ENCODE data around the gene PHACTR1. TPM values are rescaled to one million over a fixed set of nuclear protein-coding genes. Genes with fewer than 3 reads are reported as not detected.

Gene PHACTR1
- total and polyA plus RNA-seq, 2 of the 4 experiments (the other 2 are of a cell fraction): not detected

DNA sequence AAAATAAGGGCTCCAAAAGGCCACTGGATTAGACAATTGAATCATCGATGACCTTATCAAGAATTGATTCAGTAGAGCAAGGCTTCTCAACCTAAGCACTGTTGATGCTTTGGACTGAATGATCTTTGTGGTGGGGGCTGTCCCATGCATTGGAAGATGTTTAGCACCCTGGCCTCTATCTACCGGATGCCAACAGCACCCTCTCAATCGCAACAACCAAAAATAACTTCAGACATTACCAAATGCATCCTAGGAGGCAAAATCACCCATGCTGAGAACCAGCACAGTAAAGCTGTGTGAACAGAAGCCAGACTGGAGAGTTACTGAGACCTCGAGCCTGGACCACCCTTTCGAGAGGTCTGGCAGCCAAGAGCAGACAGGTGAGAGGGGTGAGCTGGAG is 544.3 kb downstream of the PHACTR1 start:
- Histone ChIP-seq H3K23ac (ENCODE audit: low read depth, low read length) (no peak overlapping the region), H2BK120ac (ENCODE audit: low read depth, low read length) (no peak overlapping the region), H3K4ac (ENCODE audit: low read depth, low read length) (no peak overlapping the region), H3K14ac (replicated peaks; ENCODE audit: low read depth, low read length) (no peak overlapping the region), H4K8ac (ENCODE audit: low read depth in 2 of 2, low read length in 2 of 2) (no peak overlapping the region), H2BK15ac (ENCODE audit: low read depth, low read length) (no peak overlapping the region), H2BK20ac (ENCODE audit: low read depth, low read length) (no peak overlapping the region), H3K9ac (ENCODE audit: low read depth, low read length) (no peak overlapping the region), H4K20me1 (ENCODE audit: insufficient read depth, low read length) (no peaks in the 10 kb centered on the region), H3K4me2 (ENCODE audit: low read depth, low read length) (no peak overlapping the region), H3K27me3 (ENCODE audit: control insufficient read depth, insufficient read depth, low read length) (peaks cover 9% of the 10 kb centered on the region), H2AK9ac (replicated peaks; ENCODE audit: low read depth, low read length, poor library complexity) (no peak overlapping the region), H2BK5ac (ENCODE audit: low read depth, low read length, poor library complexity, severe bottlenecking) (no peak overlapping the region), H3K18ac (ENCODE audit: low read depth, low read length) (no peak overlapping the region), H3K9me3 (ENCODE audit: control insufficient read depth, insufficient read depth, low read length) (no peaks in the 10 kb centered on the region), H3K4me3 (ENCODE audit: insufficient read depth, low read depth, low read length) (no peak overlapping the region), H3K56ac (ENCODE audit: extremely low read depth, insufficient read depth, low read length) (no peak overlapping the region), H3K27ac (ENCODE audit: insufficient read depth, low read length) (no peak overlapping the region), H3K36me3 (ENCODE audit: control insufficient read depth, insufficient read depth, low read length) (no peaks in the 10 kb centered on the region), H3K79me1 (ENCODE audit: low read depth in 1 of 2, low read length in 2 of 2) (no peaks in the 10 kb centered on the region), H4K91ac (ENCODE audit: insufficient read depth, low read depth, low read length) (no peak overlapping the region), H3K9me1 (ENCODE audit: insufficient read depth, low read length) (no peaks in the 10 kb centered on the region; the same call in 1 of the 2 replicates), H2AK5ac (ENCODE audit: low read depth, low read length) (no peak overlapping the region), H2AFZ (replicated peaks; ENCODE audit: low read length, poor library complexity) (no peak overlapping the region), H4K5ac (ENCODE audit: low read depth, low read length) (no peak overlapping the region), H3K4me1 (ENCODE audit: control insufficient read depth, insufficient read depth, low read length) (no peaks in the 10 kb centered on the region)
- ATAC-seq (ENCODE audit: low read depth) (no peak), DNase-seq (no peak)
- TF ChIP-seq RAD21 (IDR thresholded peaks at IDR 0.05; ENCODE audit: low read length): no peak
- no peak for TF ChIP-seq NFE2L2 (IDR thresholded peaks at IDR 0.05; ENCODE audit: low read depth, low read length)
- TF ChIP-seq SMC3 (IDR thresholded peaks at IDR 0.05; ENCODE audit: low read depth, low read length): no peak
- TF ChIP-seq, protein P1, sequence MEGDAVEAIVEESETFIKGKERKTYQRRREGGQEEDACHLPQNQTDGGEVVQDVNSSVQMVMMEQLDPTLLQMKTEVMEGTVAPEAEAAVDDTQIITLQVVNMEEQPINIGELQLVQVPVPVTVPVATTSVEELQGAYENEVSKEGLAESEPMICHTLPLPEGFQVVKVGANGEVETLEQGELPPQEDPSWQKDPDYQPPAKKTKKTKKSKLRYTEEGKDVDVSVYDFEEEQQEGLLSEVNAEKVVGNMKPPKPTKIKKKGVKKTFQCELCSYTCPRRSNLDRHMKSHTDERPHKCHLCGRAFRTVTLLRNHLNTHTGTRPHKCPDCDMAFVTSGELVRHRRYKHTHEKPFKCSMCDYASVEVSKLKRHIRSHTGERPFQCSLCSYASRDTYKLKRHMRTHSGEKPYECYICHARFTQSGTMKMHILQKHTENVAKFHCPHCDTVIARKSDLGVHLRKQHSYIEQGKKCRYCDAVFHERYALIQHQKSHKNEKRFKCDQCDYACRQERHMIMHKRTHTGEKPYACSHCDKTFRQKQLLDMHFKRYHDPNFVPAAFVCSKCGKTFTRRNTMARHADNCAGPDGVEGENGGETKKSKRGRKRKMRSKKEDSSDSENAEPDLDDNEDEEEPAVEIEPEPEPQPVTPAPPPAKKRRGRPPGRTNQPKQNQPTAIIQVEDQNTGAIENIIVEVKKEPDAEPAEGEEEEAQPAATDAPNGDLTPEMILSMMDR (conservative IDR thresholded peaks at IDR 0.05; ENCODE audit: low read depth, low read length): no peak
- no peak for TF ChIP-seq FOS (IDR thresholded peaks at IDR 0.05; ENCODE audit: low read depth, low read length)
- TF ChIP-seq, protein P2, sequence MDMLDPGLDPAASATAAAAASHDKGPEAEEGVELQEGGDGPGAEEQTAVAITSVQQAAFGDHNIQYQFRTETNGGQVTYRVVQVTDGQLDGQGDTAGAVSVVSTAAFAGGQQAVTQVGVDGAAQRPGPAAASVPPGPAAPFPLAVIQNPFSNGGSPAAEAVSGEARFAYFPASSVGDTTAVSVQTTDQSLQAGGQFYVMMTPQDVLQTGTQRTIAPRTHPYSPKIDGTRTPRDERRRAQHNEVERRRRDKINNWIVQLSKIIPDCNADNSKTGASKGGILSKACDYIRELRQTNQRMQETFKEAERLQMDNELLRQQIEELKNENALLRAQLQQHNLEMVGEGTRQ (IDR thresholded peaks at IDR 0.05; ENCODE audit: low read depth, low read length): no peak
- TF ChIP-seq, protein P3, sequence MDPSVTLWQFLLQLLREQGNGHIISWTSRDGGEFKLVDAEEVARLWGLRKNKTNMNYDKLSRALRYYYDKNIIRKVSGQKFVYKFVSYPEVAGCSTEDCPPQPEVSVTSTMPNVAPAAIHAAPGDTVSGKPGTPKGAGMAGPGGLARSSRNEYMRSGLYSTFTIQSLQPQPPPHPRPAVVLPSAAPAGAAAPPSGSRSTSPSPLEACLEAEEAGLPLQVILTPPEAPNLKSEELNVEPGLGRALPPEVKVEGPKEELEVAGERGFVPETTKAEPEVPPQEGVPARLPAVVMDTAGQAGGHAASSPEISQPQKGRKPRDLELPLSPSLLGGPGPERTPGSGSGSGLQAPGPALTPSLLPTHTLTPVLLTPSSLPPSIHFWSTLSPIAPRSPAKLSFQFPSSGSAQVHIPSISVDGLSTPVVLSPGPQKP (IDR thresholded peaks at IDR 0.05; ENCODE audit: borderline replicate concordance, low read depth, low read length): no peak
- no peak for TF ChIP-seq CEBPB (IDR thresholded peaks at IDR 0.05; ENCODE audit: low read depth, low read length)
- no peak for TF ChIP-seq RFX5 (IDR thresholded peaks at IDR 0.05; ENCODE audit: low read depth, low read length)
- TF ChIP-seq MAZ (IDR thresholded peaks at IDR 0.05; ENCODE audit: borderline replicate concordance, low read depth, low read length): no peak
- no peak for TF ChIP-seq MAFK (IDR thresholded peaks at IDR 0.05; ENCODE audit: low read depth, low read length)
- no peak for TF ChIP-seq BHLHE40 (IDR thresholded peaks at IDR 0.05; ENCODE audit: low read depth, low read length)
- TF ChIP-seq CHD1 (IDR thresholded peaks at IDR 0.05; ENCODE audit: low read depth, low read length): no peak
- no peak for TF ChIP-seq RCOR1 (IDR thresholded peaks at IDR 0.05; ENCODE audit: insufficient replicate concordance, low read length)
- TF ChIP-seq MXI1 (IDR thresholded peaks at IDR 0.05; ENCODE audit: borderline replicate concordance, low read depth, low read length): no peak
- TF ChIP-seq POLR2A (IDR thresholded peaks at IDR 0.05; ENCODE audit: low read depth, low read length): no peak
- 80% methylated on average over 1 of the region's 5 CpGs; no CpG with 5 or more reads in 1 of the 2 experiments for WGBS, 2 experiments (ENCODE audit: extremely low coverage in 2 of 2, insufficient read length in 1 of 2)
- dilution Hi-C loops (cut with HindIII; ENCODE audit: low sequenced_read_pairs, unreplicated experiment) (no loop called here), intact Hi-C loops (cut with micrococcal nuclease) (no loop called here), in situ Hi-C loops (cut with MboI; ENCODE audit: low sequenced_read_pairs) (no loop called here)
- no TSS peak for BruUV-seq (replicated peaks)
- ChIA-PET CTCF (no interaction called here), POLR2A (ENCODE audit: unreplicated experiment) (interaction anchor here (0.6 kb wide), 1 partner anchor 1277 kb away, joined by 3 read pairs; no protein-coding TSS in a partner anchor)
